GM12878 (cell line): ENCODE results near the gene MARF1. TPM values are rescaled to one million over a fixed set of nuclear protein-coding genes. Genes with fewer than 3 reads are reported as not detected.

Experiments used
- ATAC-seq: fragments of 200-7000 bp; cut with Tn5 transposase; 3 replicates; pipeline ENCODE4 v1.9.1; 2020; ENCODE audit warnings: mild to moderate bottlenecking, moderate library complexity
- BruUV-seq: library from RNA; stranded (reverse); fragments of 400-500 nt; replicated peaks from 2 replicates; lab custom pipeline; 2021; lab: Mats Ljungman, UMichigan
- CTCF ChIA-PET: fragments of 300-600 bp; sonication (Branson Sonifier 250); formaldehyde crosslinking; extraction: SDS; loops from one replicate; lab custom pipeline; 2021; ENCODE audit warnings: inconsistent platforms; lab: Yijun Ruan, JAX
- POLR2A ChIA-PET: fragments of 350-600 bp; formaldehyde crosslinking; extraction: SDS; loops from one replicate; lab custom pipeline; 2021; ENCODE audit warnings: inconsistent platforms; lab: Charles Lee
- RAD21 ChIA-PET: fragments of 300-600 bp; sonication (Branson Sonifier 250); formaldehyde crosslinking; loops from one replicate; lab custom pipeline; 2023; ENCODE audit warnings: antibody characterized with exemption; ENCODE audit not compliant: unreplicated experiment; lab: Charles Lee
- SMC1A ChIA-PET: fragments of 300-600 bp; sonication (Branson Sonifier 250); formaldehyde crosslinking; loops from one replicate; lab custom pipeline; 2023; ENCODE audit not compliant: unreplicated experiment, uncharacterized antibody; lab: Charles Lee
- DNase-seq: peaks from one replicate; pipeline ENCODE4 v3.0.0-alpha.2; 2011; ENCODE audit warnings: low read depth, low spot score
- FAIRE-seq: peaks from 3 replicates; lab custom pipeline; 2011; peaks lifted over from hg19 to GRCh38; lab: Jason Lieb, UNC
- H2AFZ ChIP-seq: 2 replicates; pipeline ENCODE4 v1.6.0; 2011; ENCODE audit warnings: low read depth, low read length, control low read depth; ENCODE audit not compliant: control insufficient read depth
- H3K27ac ChIP-seq: 2 replicates; pipeline ENCODE4 v1.5.1; 2011; ENCODE audit warnings: control low read depth; ENCODE audit not compliant: control insufficient read depth, insufficient read depth
- H3K27me3 ChIP-seq, 2 experiments: replicated peaks in 1 of 2; 2 replicates each; pipeline versions ENCODE4 v1.6.0 to v1.6.1; 2011; ENCODE audit warnings: low read length in 1 of 2; ENCODE audit not compliant: control insufficient read depth in 2 of 2, insufficient read depth in 2 of 2
- H3K36me3 ChIP-seq, 2 experiments: 2 replicates each; pipeline ENCODE4 v1.5.1; 2011; ENCODE audit warnings: low read length in 1 of 2; ENCODE audit not compliant: control insufficient read depth in 2 of 2, insufficient read depth in 2 of 2
- H3K4me1 ChIP-seq: 2 replicates; pipeline ENCODE4 v1.6.1; 2011; ENCODE audit warnings: mild to moderate bottlenecking, low read length, moderate library complexity, mixed read lengths; ENCODE audit not compliant: control insufficient read depth, insufficient read depth
- H3K4me2 ChIP-seq: 2 replicates; pipeline ENCODE4 v1.6.0; 2011; ENCODE audit warnings: control low read depth; ENCODE audit not compliant: control insufficient read depth, insufficient read depth
- H3K4me3 ChIP-seq: fragments of 200-600 bp; sonication (generic); 2 replicates; pipeline ENCODE4 v1.5.1; 2016
- H3K79me2 ChIP-seq: 2 replicates; pipeline ENCODE4 v1.6.0; 2011; ENCODE audit warnings: low read length; ENCODE audit not compliant: control insufficient read depth, insufficient read depth
- H3K9ac ChIP-seq: 2 replicates; pipeline ENCODE4 v1.8.0; 2011; ENCODE audit warnings: low read length, control low read depth, mixed read lengths; ENCODE audit not compliant: control insufficient read depth, insufficient read depth
- H3K9me3 ChIP-seq: replicated peaks from 3 replicates; pipeline ENCODE4 v1.5.1; 2011; ENCODE audit warnings: mild to moderate bottlenecking, low read length; ENCODE audit not compliant: control insufficient read depth, insufficient read depth
- H4K20me1 ChIP-seq: 2 replicates; pipeline ENCODE4 v1.6.0; 2011; ENCODE audit not compliant: control insufficient read depth, insufficient read depth
- BCL3 ChIP-seq: IDR thresholded peaks from 2 replicates; pipeline ENCODE4 v1.6.1; 2011; ENCODE audit warnings: borderline replicate concordance, low read depth, mild to moderate bottlenecking, moderate library complexity, low read length; ENCODE audit not compliant: insufficient read depth, poor library complexity, severe bottlenecking
- BMI1 ChIP-seq: fragments of 450-650 bp; IDR thresholded peaks from 2 replicates; pipeline ENCODE4 v1.6.1; 2016; ENCODE audit warnings: mild to moderate bottlenecking, moderate library complexity, borderline replicate concordance
- CBX3 ChIP-seq: fragments of 200-600 bp; sonication (generic); IDR thresholded peaks from 2 replicates; pipeline ENCODE4 v1.6.1; 2016; ENCODE audit warnings: low read depth, borderline replicate concordance
- EED ChIP-seq: sonication (generic); IDR thresholded peaks from 2 replicates; pipeline ENCODE4 v1.6.1; 2016; ENCODE audit warnings: antibody characterized with exemption, low read depth
- MEF2A ChIP-seq: IDR thresholded peaks from 2 replicates; pipeline ENCODE4 v1.6.1; 2011; ENCODE audit warnings: low read depth, mild to moderate bottlenecking, low read length, moderate library complexity; ENCODE audit not compliant: insufficient read depth
- NFYB ChIP-seq: IDR thresholded peaks from 2 replicates; pipeline ENCODE4 v1.6.1; 2011; ENCODE audit warnings: low read depth, mild to moderate bottlenecking, low read length, improper control_type of control experiment, moderate library complexity; ENCODE audit not compliant: insufficient read depth
- PBX3 ChIP-seq: IDR thresholded peaks from 2 replicates; pipeline ENCODE4 v1.6.1; 2011; ENCODE audit warnings: mild to moderate bottlenecking, low read depth, low read length, moderate library complexity; ENCODE audit not compliant: insufficient replicate concordance
- TARDBP ChIP-seq: IDR thresholded peaks from 2 replicates; pipeline ENCODE4 v1.6.1; 2016; ENCODE audit warnings: borderline replicate concordance
- WGBS: methylation state at CpG from one replicate; pipeline ENCODE4 v1.1.6; 2016; ENCODE audit warnings: low lambda C conversion rate; ENCODE audit not compliant: insufficient replicate concordance, insufficient coverage; ENCODE audit errors: missing lambda C conversion rate; 5-methylcytosine and 5-hydroxymethylcytosine counted together
- in situ Hi-C: fragments of 300-500 bp; cut with MboI; formaldehyde crosslinking; loops from 9 replicates; pipeline ENCODE4 v1.14.3; 2018; ENCODE audit warnings: mixed read lengths
- intact Hi-C: fragments of 100-400 bp; cut with micrococcal nuclease; formaldehyde crosslinking; loops from one replicate; pipeline ENCODE4 v1.14.2; 2022; ENCODE audit not compliant: unreplicated experiment
- polyA plus RNA-seq, 11 experiments: library from polyadenylated mRNA; depleted of rRNA in 4 of 11; unstranded in 6 of 11; stranded (reverse) in 5 of 11; fragments of >200 nt; fragmentation: Nextera tagmentation in 4 of 11; fragmentation: Illumina TruSeq in 1 of 11; extraction: Ambion mirVana in 4 of 11; extraction: Trizol in 1 of 11; gene quantifications; 1 replicate in 1 of 11; 2 replicates in 10 of 11; pipeline versions ENCODE4 v1.2.1 to v1.2.3, GENCODE V29; 2011 to 2016; ENCODE audit warnings: inconsistent platforms in 2 of 11, missing spikeins in 2 of 11, low read depth in 1 of 11
- total RNA-seq, 4 experiments: library from RNA; depleted of rRNA in 3 of 4; stranded (reverse); fragments of >200 nt in 3 of 4; fragmentation: Illumina TruSeq in 1 of 4; extraction: Trizol in 1 of 4; gene quantifications; 2 replicates each; pipeline versions ENCODE4 v1.2.1 to v1.2.3, GENCODE V29; 2013 to 2021

Gene MARF1
- total and polyA plus RNA-seq, 10 of the 15 experiments (the other 5 are each of a cell fraction or from before 2014, with no cell fraction given), result 4.5 to 40.1 (median 14.0) TPM

DNA sequence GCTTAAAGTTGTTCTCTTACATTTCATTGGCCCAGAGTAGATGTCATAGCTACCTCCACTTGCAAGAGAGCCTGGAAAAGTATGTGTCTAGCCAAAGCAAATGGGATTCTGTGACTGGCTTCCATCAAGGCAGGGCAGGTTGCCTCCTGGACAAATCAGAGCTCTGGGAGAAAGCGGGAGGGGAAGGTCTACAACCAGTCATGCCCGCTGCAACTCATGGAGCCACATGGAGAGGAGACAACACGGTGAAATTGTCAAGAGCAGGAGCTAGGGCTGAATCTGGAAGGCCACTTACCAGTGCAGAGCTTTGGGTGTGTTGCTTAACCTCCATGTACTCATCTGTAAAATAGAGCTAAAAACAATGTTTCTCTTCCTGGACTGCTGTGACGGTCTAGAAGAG lies 83.8 kb downstream of the MARF1 start:
- SMC1A ChIA-PET, result interaction anchor here (0.9 to 1.8 kb wide), 3 partner anchors 8 to 32 kb away, joined by 3 to 4 read pairs (median 3); no protein-coding TSS in a partner anchor
- H3K27ac ChIP-seq, result no peak overlapping the region
- no peak overlapping the region for H3K9ac ChIP-seq
- CTCF ChIA-PET, result interaction anchor here (0.6 to 1.1 kb wide), 3 partner anchors 8 to 48 kb away, joined by 3 to 4 read pairs (median 3); no protein-coding TSS in a partner anchor
- H3K4me2 ChIP-seq, result no peak overlapping the region
- no peaks in the 10 kb centered on the region for H3K36me3 ChIP-seq
- no peaks in the 10 kb centered on the region for H4K20me1 ChIP-seq
- H3K9me3 ChIP-seq, result no peaks in the 10 kb centered on the region; the same call in 2 of the 3 replicates
- BruUV-seq, result no TSS peak
- 31% methylated on average over 4 of the region's 4 CpGs for WGBS
- H3K4me1 ChIP-seq, result no peaks in the 10 kb centered on the region
- ATAC-seq (no peak), DNase-seq (no peak), FAIRE-seq (no peak)
- no peaks in the 10 kb centered on the region for H3K79me2 ChIP-seq
- intact Hi-C loops (no loop called here), in situ Hi-C loops (loop anchor here (25.0 kb wide), 1 partner anchor 747 kb away; no protein-coding TSS in a partner anchor)
- H3K27me3 ChIP-seq, result no peaks in the 10 kb centered on the region
- no peak overlapping the region for H3K4me3 ChIP-seq
- POLR2A ChIA-PET, result interaction anchor here (0.5 to 0.9 kb wide), 2 partner anchors 10 to 198 kb away, joined by 3 to 9 read pairs; no protein-coding TSS in a partner anchor
- no peak for TF ChIP-seq NFYB
- no peak for TF ChIP-seq PBX3
- no peak for TF ChIP-seq CBX3
- TF ChIP-seq MEF2A, result no peak
- RAD21 ChIA-PET, result interaction anchor here (0.5 to 0.8 kb wide), 2 partner anchors 9 to 84 kb away, joined by 3 read pairs; partner anchors contain the start of gene MARF1
- H2AFZ ChIP-seq, result no peak overlapping the region

DNA sequence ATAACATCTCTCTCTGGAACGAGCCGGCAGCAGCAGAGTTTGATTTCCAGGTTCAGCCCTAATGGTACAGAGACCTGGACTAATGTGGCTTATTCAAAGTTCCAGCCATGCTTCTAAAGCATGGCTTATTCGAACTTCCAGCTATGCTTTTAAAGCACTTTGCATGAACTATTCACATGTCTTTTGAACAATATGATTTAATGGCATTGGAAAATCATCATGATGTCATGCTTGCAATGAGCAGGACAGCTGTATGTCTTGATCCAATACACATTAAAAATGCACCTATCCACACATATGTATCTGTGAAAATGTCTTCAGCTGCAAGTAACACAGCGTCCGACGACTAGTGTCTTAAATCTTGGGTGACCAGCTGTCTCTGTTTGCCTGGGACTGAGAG lies 85.7 kb downstream of the MARF1 start:
- H2AFZ ChIP-seq, result no peak overlapping the region

More for the DNA sequence above, 85.7 kb downstream of the MARF1 start:
- Histone ChIP-seq H3K36me3 (no peaks in the 10 kb centered on the region), H3K9me3 (no peaks in the 10 kb centered on the region; the same call in 2 of the 3 replicates), H4K20me1 (no peaks in the 10 kb centered on the region), H3K27ac (no peak overlapping the region), H3K9ac (no peak overlapping the region), H3K4me2 (no peak overlapping the region), H3K4me1 (no peaks in the 10 kb centered on the region), H3K4me3 (no peak overlapping the region), H3K79me2 (no peaks in the 10 kb centered on the region), H3K27me3 (no peaks in the 10 kb centered on the region)
- BruUV-seq, result no TSS peak
- in situ Hi-C loops (loop anchor here (25.0 kb wide), 1 partner anchor 745 kb away; no protein-coding TSS in a partner anchor), intact Hi-C loops (no loop called here)
- FAIRE-seq, result no peak
- CTCF ChIA-PET, result no interaction called here
- WGBS, result 72% methylated on average over 6 of the region's 6 CpGs
- no peak for ATAC-seq
- POLR2A ChIA-PET, result no interaction called here
- SMC1A ChIA-PET, result no interaction called here
- RAD21 ChIA-PET, result no interaction called here
- no peak for DNase-seq
- no peak for TF ChIP-seq BMI1
- no peak for TF ChIP-seq EED
- no peak for TF ChIP-seq TARDBP
- TF ChIP-seq BCL3, result no peak
